Endothelial cell of umbilical vein (primary cell): ENCODE data around the gene ACP3. TPM values are rescaled to one million over a fixed set of nuclear protein-coding genes. Genes with fewer than 3 reads are reported as not detected.
"Not testable (repeated sequence)": the region's sequence is repeated elsewhere in the genome, so short reads cannot be mapped to it uniquely, and the experiment has no call there.

Experiments
- BruUV-seq: library from RNA; stranded (reverse); fragments of 400-500 nt; replicated peaks from 2 replicates; lab custom pipeline; 2021; lab: Mats Ljungman, UMichigan
- CTCF ChIA-PET: fragments of 300-600, 350-600 bp; sonication (Branson Sonifier 250); formaldehyde crosslinking; loops from one replicate; lab custom pipeline; 2021; ENCODE audit warnings: antibody characterized with exemption, inconsistent platforms; lab: Charles Lee
- POLR2A ChIA-PET: fragments of 300-600, 350-600 bp; sonication (Branson Sonifier 250); formaldehyde crosslinking; loops from one replicate; lab custom pipeline; 2021; ENCODE audit warnings: antibody characterized with exemption, inconsistent platforms; lab: Charles Lee
- DNase-seq: peaks from one replicate; pipeline ENCODE4 v3.0.0-alpha.2; 2011; ENCODE audit warnings: low read depth, low spot score
- FAIRE-seq: peaks from 2 replicates; lab custom pipeline; 2011; peaks lifted over from hg19 to GRCh38; lab: Jason Lieb, UNC
- H2AFZ ChIP-seq: 2 replicates; pipeline ENCODE4 v1.6.0; 2012; ENCODE audit warnings: low read depth, low read length, control low read depth, inconsistent platforms
- H3K27ac ChIP-seq: 2 replicates; pipeline ENCODE4 v1.5.1; 2011; ENCODE audit warnings: low read depth, mild to moderate bottlenecking, control low read depth, low read length, moderate library complexity; ENCODE audit not compliant: insufficient read depth
- H3K27me3 ChIP-seq, 2 experiments: 2 replicates each; pipeline versions ENCODE4 v1.6.0 to v1.6.1; 2011; ENCODE audit warnings: low read length in 2 of 2, mixed read lengths in 1 of 2; ENCODE audit not compliant: control insufficient read depth in 2 of 2, insufficient read depth in 2 of 2
- H3K36me3 ChIP-seq, 2 experiments: 2 replicates in 1 of 2; 3 replicates in 1 of 2; pipeline ENCODE4 v1.5.1; 2011; ENCODE audit warnings: low read length in 2 of 2, mild to moderate bottlenecking in 1 of 2, moderate library complexity in 1 of 2; ENCODE audit not compliant: control insufficient read depth in 2 of 2, insufficient read depth in 2 of 2; ENCODE audit errors: extremely low read depth in 1 of 2
- H3K4me1 ChIP-seq: 3 replicates; pipeline ENCODE4 v1.5.1; 2011; ENCODE audit warnings: mild to moderate bottlenecking, low read length; ENCODE audit not compliant: control insufficient read depth, insufficient read depth; ENCODE audit errors: extremely low read depth
- H3K4me2 ChIP-seq: 2 replicates; pipeline ENCODE4 v1.6.1; 2011; ENCODE audit warnings: low read length, control low read depth, mixed read lengths; ENCODE audit not compliant: insufficient read depth
- H3K4me3 ChIP-seq, 3 experiments: fragments of 200-600 bp in 1 of 3; sonication (generic), shearing (Covaris generic) in 1 of 3; replicated peaks in 1 of 3; 2 replicates each; pipeline ENCODE4 v1.5.1; 2011 to 2016; ENCODE audit warnings: control low read depth in 3 of 3, low read length in 3 of 3, mild to moderate bottlenecking in 2 of 3, inconsistent platforms in 1 of 3, low read depth in 1 of 3, moderate library complexity in 1 of 3; ENCODE audit not compliant: insufficient read depth in 1 of 3
- H3K79me2 ChIP-seq: 2 replicates; pipeline ENCODE4 v1.6.0; 2012; ENCODE audit warnings: low read length, inconsistent platforms; ENCODE audit not compliant: control insufficient read depth, insufficient read depth
- H3K9ac ChIP-seq: replicated peaks from 2 replicates; pipeline ENCODE3; 2011; ENCODE audit warnings: low read length, control low read depth; ENCODE audit not compliant: insufficient read depth; ENCODE audit errors: extremely low read depth
- H3K9me1 ChIP-seq: replicated peaks from 3 replicates; pipeline ENCODE4 v1.6.0; 2011; ENCODE audit warnings: mild to moderate bottlenecking, low read length; ENCODE audit not compliant: control insufficient read depth, insufficient read depth; ENCODE audit errors: extremely low read depth
- H3K9me3 ChIP-seq: replicated peaks from 2 replicates; pipeline ENCODE4 v1.5.1; 2012; ENCODE audit warnings: low read length, inconsistent platforms; ENCODE audit not compliant: control insufficient read depth, insufficient read depth
- H4K20me1 ChIP-seq: replicated peaks from 2 replicates; pipeline ENCODE3; 2011; ENCODE audit warnings: mild to moderate bottlenecking, low read length; ENCODE audit not compliant: control insufficient read depth, insufficient read depth; ENCODE audit errors: extremely low read depth
- CTCF ChIP-seq, 2 donors: IDR thresholded peaks; 1 replicate in 1 of 2; 2 replicates in 1 of 2; pipeline ENCODE4 v1.5.1; 2011; ENCODE audit warnings: low read length in 2 of 2, mild to moderate bottlenecking in 2 of 2, moderate library complexity in 2 of 2, control low read depth in 1 of 2, inconsistent platforms in 1 of 2, low read depth in 1 of 2; ENCODE audit not compliant: insufficient read depth in 1 of 2; ENCODE audit errors: extremely low read depth in 1 of 2
- FOS ChIP-seq: IDR thresholded peaks from 2 replicates; pipeline ENCODE4 v1.6.1; 2011; ENCODE audit warnings: mild to moderate bottlenecking, low read length, moderate library complexity, borderline replicate concordance; ENCODE audit not compliant: insufficient read depth
- JUN ChIP-seq: IDR thresholded peaks from 2 replicates; pipeline ENCODE4 v1.6.1; 2011; ENCODE audit warnings: borderline replicate concordance, low read depth; ENCODE audit not compliant: insufficient read length, insufficient read depth
- POLR2A ChIP-seq: IDR thresholded peaks from 2 replicates; pipeline ENCODE4 v1.6.1; 2012; ENCODE audit warnings: low read depth, mild to moderate bottlenecking, control low read depth, low read length
- POLR2AphosphoS5 ChIP-seq: IDR thresholded peaks from 2 replicates; pipeline ENCODE4 v1.6.1; 2012; ENCODE audit warnings: low read depth, mild to moderate bottlenecking, control low read depth, low read length, moderate library complexity; ENCODE audit not compliant: insufficient read depth
- dilution Hi-C: fragments of 300-500 bp; cut with MboI; formaldehyde crosslinking; loops from one replicate; pipeline ENCODE4 v1.15.0; 2019; ENCODE audit warnings: low sequenced_read_pairs; ENCODE audit not compliant: extremely low pct_ligation_motif_present
- intact Hi-C: fragments of 100-400 bp; cut with micrococcal nuclease; formaldehyde crosslinking; loops from one replicate; pipeline ENCODE4 v1.10.0; 2022
- polyA plus RNA-seq, 4 experiments: library from polyadenylated mRNA; depleted of rRNA in 3 of 4; stranded (reverse) in 3 of 4; unstranded in 1 of 4; fragments of >200 nt; gene quantifications; 2 replicates each; pipeline versions ENCODE4 v1.2.1 to v1.2.3, GENCODE V29; 2011 to 2012; ENCODE audit warnings: missing spikeins in 1 of 4
- total RNA-seq: library from RNA; stranded (reverse); gene quantifications from 2 replicates; pipeline ENCODE4 v1.2.3, GENCODE V29; 2021
- TF ChIP-seq, protein P1 (sequence below): IDR thresholded peaks from 2 replicates; pipeline ENCODE4 v1.6.1; 2011; ENCODE audit not compliant: insufficient read depth, insufficient read length

The ACP3 gene
- total and polyA plus RNA-seq, 2 donors (not counting 3 experiments of a cell fraction or from before 2014, with no cell fraction given) = not detected

DNA sequence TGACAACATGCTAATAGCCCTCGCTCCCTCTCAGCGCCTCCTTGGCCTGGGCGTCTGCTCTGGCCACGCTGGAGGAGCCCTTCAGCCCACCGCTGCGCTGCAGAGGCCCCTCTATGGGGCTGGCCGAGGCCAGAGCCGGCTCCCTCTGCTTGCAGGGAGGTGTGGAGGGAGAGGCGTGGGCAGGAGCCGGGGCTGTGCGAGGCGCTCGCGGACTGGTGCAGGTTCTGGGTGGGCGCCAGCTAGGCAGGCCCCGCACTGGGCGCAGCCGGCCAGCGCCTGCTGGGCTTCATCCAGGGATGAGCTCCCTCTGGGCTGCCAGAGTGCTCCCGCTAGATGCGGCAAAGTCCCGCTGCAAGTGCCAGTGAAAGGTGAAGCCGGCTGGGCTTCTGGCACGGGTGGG is 79.0 kb downstream of the ACP3 start:
- Histone ChIP-seq H3K27me3 (peaks cover 0 to 3% of the 10 kb centered on the region in 2 experiments), H3K4me2 (no peak overlapping the region), H3K27ac (no peak overlapping the region), H2AFZ (no peak overlapping the region), H4K20me1 (no peaks in the 10 kb centered on the region), H3K36me3 (no peaks in the 10 kb centered on the region), H3K9ac (no peak overlapping the region), H3K9me3 (no peaks in the 10 kb centered on the region), H3K4me3 (no peak overlapping the region), H3K79me2 (no peaks in the 10 kb centered on the region), H3K4me1 (no peaks in the 10 kb centered on the region), H3K9me1 (no peaks in the 10 kb centered on the region)
- intact Hi-C loops = loop anchor here (5.0 kb wide), 1 partner anchor 359 kb away; the partner anchor contains the start of gene CPNE4
- FAIRE-seq = no peak
- no TSS peak for BruUV-seq
- ChIA-PET POLR2A (no interaction called here), CTCF (interaction anchor here (1.4 to 12.4 kb wide), 5 partner anchors 27 to 145 kb away, joined by 4 to 150 read pairs (median 24); no protein-coding TSS in a partner anchor)
- dilution Hi-C loops = no loop called here
- no peak for TF ChIP-seq POLR2AphosphoS5
- no peak for TF ChIP-seq FOS
- no peak for TF ChIP-seq POLR2A
- TF ChIP-seq, protein P1, sequence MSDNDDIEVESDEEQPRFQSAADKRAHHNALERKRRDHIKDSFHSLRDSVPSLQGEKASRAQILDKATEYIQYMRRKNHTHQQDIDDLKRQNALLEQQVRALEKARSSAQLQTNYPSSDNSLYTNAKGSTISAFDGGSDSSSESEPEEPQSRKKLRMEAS = no peak
- no peak for TF ChIP-seq CTCF (IDR thresholded peaks at IDR 0.05; ENCODE audit: extremely low read depth in 1 of 2, insufficient read depth in 1 of 2, low read depth in 1 of 2, low read length in 2 of 2)
- no peak for TF ChIP-seq JUN
- no peak for DNase-seq

GRCh38 chr3:132396776-132397175 is 79.6 kb downstream of the ACP3 start:
- not testable (repeated sequence) for FAIRE-seq, H3K9me3 ChIP-seq

More at GRCh38 chr3:132396776-132397175, 79.6 kb downstream of the ACP3 start:
- H3K36me3 ChIP-seq, H3K27ac ChIP-seq, H3K9ac ChIP-seq, DNase-seq, H3K27me3 ChIP-seq, H3K4me1 ChIP-seq, H3K4me2 ChIP-seq, H4K20me1 ChIP-seq, dilution Hi-C loops, POLR2A ChIA-PET, BruUV-seq, H3K9me1 ChIP-seq, H3K79me2 ChIP-seq, H2AFZ ChIP-seq, H3K4me3 ChIP-seq: not testable (repeated sequence)
- CTCF ChIA-PET = interaction anchor here (1.4 to 12.4 kb wide), 5 partner anchors 27 to 145 kb away, joined by 4 to 150 read pairs (median 24); no protein-coding TSS in a partner anchor
- intact Hi-C loops = loop anchor here (5.0 kb wide), 1 partner anchor 359 kb away; the partner anchor contains the start of gene CPNE4
